ENCODE results near the gene C2orf74. TPM values are rescaled to one million over a fixed set of nuclear protein-coding genes. Genes with fewer than 3 reads are reported as not detected.
A peak's percentile ranks its signal among the peaks of the same experiment; 100 is the strongest.

Gene C2orf74
- total and polyA plus RNA-seq, 2 experiments from 2014 or later = 5.7 to 21.5 TPM

- no peak overlapping the region for H3K4me2 ChIP-seq
These were observed 16.0 kb upstream of the C2orf74 start for GRCh38 chr2:61145990-61146389.

More at GRCh38 chr2:61145990-61146389, 16.0 kb upstream of the C2orf74 start:
- Histone ChIP-seq H3K36me3 (ENCODE audit: insufficient read depth) (no peaks in the 10 kb centered on the region), H3K4me1 (ENCODE audit: insufficient read depth) (no peaks in the 10 kb centered on the region), H3K9me2 (ENCODE audit: insufficient read depth) (peaks cover 4% of the 10 kb centered on the region), H3F3A (replicated peaks; ENCODE audit: low read depth) (no peaks in the 10 kb centered on the region; the same call in 1 of the 2 replicates), H3K27ac (ENCODE audit: low read depth) (no peak overlapping the region), H4K20me1 (replicated peaks; ENCODE audit: insufficient read depth) (no peaks in the 10 kb centered on the region), H3K27me3 (ENCODE audit: insufficient read depth) (no peaks in the 10 kb centered on the region), H2AFZ (no peak overlapping the region), H3K79me2 (replicated peaks; ENCODE audit: insufficient read depth) (no peaks in the 10 kb centered on the region), H3K4me3 (no peak overlapping the region)
- peak overlapping the region; percentile 56; the same call in 1 of the 2 replicates for H3K27ac Mint-ChIP-seq
- H3K4me3 Mint-ChIP-seq = peak overlapping the region; percentile 86
- 0 out of 3 replicates have a peak, but pooled peaks cover 5% of the 10 kb centered on the region for H3K4me1 Mint-ChIP-seq
- no peak for TF ChIP-seq POLR2AphosphoS5 (IDR thresholded peaks at IDR 0.05; ENCODE audit: low read depth)
- TF ChIP-seq ZNF462 (CRISPR knock-in tag; IDR thresholded peaks at IDR 0.05) = no peak
- TF ChIP-seq ZNF114 (CRISPR knock-in tag; IDR thresholded peaks at IDR 0.05) = no peak
- TF ChIP-seq EZH2phosphoT487 (IDR thresholded peaks at IDR 0.05; ENCODE audit: unreplicated experiment) = no peak
- TF ChIP-seq, protein P1, sequence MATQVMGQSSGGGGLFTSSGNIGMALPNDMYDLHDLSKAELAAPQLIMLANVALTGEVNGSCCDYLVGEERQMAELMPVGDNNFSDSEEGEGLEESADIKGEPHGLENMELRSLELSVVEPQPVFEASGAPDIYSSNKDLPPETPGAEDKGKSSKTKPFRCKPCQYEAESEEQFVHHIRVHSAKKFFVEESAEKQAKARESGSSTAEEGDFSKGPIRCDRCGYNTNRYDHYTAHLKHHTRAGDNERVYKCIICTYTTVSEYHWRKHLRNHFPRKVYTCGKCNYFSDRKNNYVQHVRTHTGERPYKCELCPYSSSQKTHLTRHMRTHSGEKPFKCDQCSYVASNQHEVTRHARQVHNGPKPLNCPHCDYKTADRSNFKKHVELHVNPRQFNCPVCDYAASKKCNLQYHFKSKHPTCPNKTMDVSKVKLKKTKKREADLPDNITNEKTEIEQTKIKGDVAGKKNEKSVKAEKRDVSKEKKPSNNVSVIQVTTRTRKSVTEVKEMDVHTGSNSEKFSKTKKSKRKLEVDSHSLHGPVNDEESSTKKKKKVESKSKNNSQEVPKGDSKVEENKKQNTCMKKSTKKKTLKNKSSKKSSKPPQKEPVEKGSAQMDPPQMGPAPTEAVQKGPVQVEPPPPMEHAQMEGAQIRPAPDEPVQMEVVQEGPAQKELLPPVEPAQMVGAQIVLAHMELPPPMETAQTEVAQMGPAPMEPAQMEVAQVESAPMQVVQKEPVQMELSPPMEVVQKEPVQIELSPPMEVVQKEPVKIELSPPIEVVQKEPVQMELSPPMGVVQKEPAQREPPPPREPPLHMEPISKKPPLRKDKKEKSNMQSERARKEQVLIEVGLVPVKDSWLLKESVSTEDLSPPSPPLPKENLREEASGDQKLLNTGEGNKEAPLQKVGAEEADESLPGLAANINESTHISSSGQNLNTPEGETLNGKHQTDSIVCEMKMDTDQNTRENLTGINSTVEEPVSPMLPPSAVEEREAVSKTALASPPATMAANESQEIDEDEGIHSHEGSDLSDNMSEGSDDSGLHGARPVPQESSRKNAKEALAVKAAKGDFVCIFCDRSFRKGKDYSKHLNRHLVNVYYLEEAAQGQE (IDR thresholded peaks at IDR 0.05; ENCODE audit: unreplicated experiment) = no peak
- TF ChIP-seq CTCF (conservative IDR thresholded peaks at IDR 0.05; ENCODE audit: low read depth in 2 of 2) = no peak
- no peak for TF ChIP-seq EZH2 (IDR thresholded peaks at IDR 0.05; ENCODE audit: low read depth, unreplicated experiment)
- TF ChIP-seq, protein P2, sequence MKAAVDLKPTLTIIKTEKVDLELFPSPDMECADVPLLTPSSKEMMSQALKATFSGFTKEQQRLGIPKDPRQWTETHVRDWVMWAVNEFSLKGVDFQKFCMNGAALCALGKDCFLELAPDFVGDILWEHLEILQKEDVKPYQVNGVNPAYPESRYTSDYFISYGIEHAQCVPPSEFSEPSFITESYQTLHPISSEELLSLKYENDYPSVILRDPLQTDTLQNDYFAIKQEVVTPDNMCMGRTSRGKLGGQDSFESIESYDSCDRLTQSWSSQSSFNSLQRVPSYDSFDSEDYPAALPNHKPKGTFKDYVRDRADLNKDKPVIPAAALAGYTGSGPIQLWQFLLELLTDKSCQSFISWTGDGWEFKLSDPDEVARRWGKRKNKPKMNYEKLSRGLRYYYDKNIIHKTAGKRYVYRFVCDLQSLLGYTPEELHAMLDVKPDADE (IDR thresholded peaks at IDR 0.05) = no peak
- TF ChIP-seq STAT1 (IDR thresholded peaks at IDR 0.05; ENCODE audit: unreplicated experiment) = no peak
- TF ChIP-seq NANOG (IDR thresholded peaks at IDR 0.05; ENCODE audit: borderline replicate concordance) = no peak
- no peak for TF ChIP-seq CREB1 (CRISPR knock-in tag; IDR thresholded peaks at IDR 0.05; ENCODE audit: low read depth)
- no peak for TF ChIP-seq JUNB (IDR thresholded peaks at IDR 0.05; ENCODE audit: unreplicated experiment)
- H3K27me3 Mint-ChIP-seq (ENCODE audit: insufficient read depth, low read depth, poor library complexity) = peaks cover 7% of the 10 kb centered on the region
- DNase-seq (ENCODE audit: low spot score) = no peak
- H3K36me3 Mint-ChIP-seq (ENCODE audit: low read depth) = peaks cover 15% of the 10 kb centered on the region
- no peak for ATAC-seq
- peaks cover 4% of the 10 kb centered on the region; the same call in 1 of the 3 replicates for H3K9me3 Mint-ChIP-seq

All from GM23338 (cell line).